HepG2 (cell line): ENCODE data around the gene NEAT1. TPM values are rescaled to one million over a fixed set of nuclear protein-coding genes. Genes with fewer than 3 reads are reported as not detected.
A peak's percentile ranks its signal among the peaks of the same experiment; 100 is the strongest.

Experiments
- ATF7-NPFF ChIP-seq: sonication (generic); formaldehyde crosslinking; IDR thresholded peaks from 2 replicates; pipeline ENCODE4 v1.8.1; 2023; ENCODE audit warnings: mild to moderate bottlenecking, low read depth, missing genetic modification reagents, moderate library complexity
- CENPX ChIP-seq: sonication (generic); formaldehyde crosslinking; IDR thresholded peaks from 2 replicates; pipeline ENCODE4 v1.9.0; 2021; ENCODE audit warnings: mild to moderate bottlenecking, missing genetic modification reagents, moderate library complexity
- EP300 ChIP-seq, 3 experiments: sonication (generic) in 1 of 3; formaldehyde crosslinking in 1 of 3; IDR thresholded peaks; 2 replicates each; pipeline versions ENCODE4 v1.5.1 to v1.6.1; 2011 to 2020; ENCODE audit warnings: low read depth in 2 of 3, low read length in 2 of 3, borderline replicate concordance in 1 of 3, improper control_type of control experiment in 1 of 3, mild to moderate bottlenecking in 1 of 3, missing genetic modification reagents in 1 of 3, moderate library complexity in 1 of 3
- FOXK1 ChIP-seq: sonication (generic); formaldehyde crosslinking; IDR thresholded peaks from 2 replicates; pipeline ENCODE4 v1.4.0; 2020; ENCODE audit warnings: low read depth, missing genetic modification reagents, borderline replicate concordance
- FOXO1 ChIP-seq: sonication (generic); formaldehyde crosslinking; IDR thresholded peaks from 2 replicates; pipeline ENCODE4 v1.4.0; 2020; ENCODE audit warnings: missing genetic modification reagents
- HMG20A ChIP-seq: IDR thresholded peaks from 2 replicates; pipeline ENCODE4 v1.6.1; 2016; ENCODE audit warnings: borderline replicate concordance
- IRX3 ChIP-seq: sonication (generic); formaldehyde crosslinking; IDR thresholded peaks from 2 replicates; pipeline ENCODE4 v1.8.1; 2023; ENCODE audit warnings: mild to moderate bottlenecking, low read depth, missing genetic modification reagents, borderline replicate concordance
- KDM5B ChIP-seq: sonication (generic); formaldehyde crosslinking; IDR thresholded peaks from 2 replicates; pipeline ENCODE4 v1.4.0; 2020; ENCODE audit warnings: missing genetic modification reagents, mild to moderate bottlenecking, borderline replicate concordance
- LBX2 ChIP-seq: sonication (generic); formaldehyde crosslinking; IDR thresholded peaks from 2 replicates; pipeline ENCODE4 v1.5.0; 2020; ENCODE audit warnings: missing genetic modification reagents, mild to moderate bottlenecking, borderline replicate concordance
- MBNL3 ChIP-seq: fragments of 250-450 bp; sonication (Bioruptor Pico); conservative IDR thresholded peaks from 2 replicates; pipeline ENCODE4 v1.8.0; 2022; ENCODE audit warnings: mild to moderate bottlenecking, inconsistent platforms
- NCOA5 ChIP-seq: sonication (generic); formaldehyde crosslinking; IDR thresholded peaks from 2 replicates; pipeline ENCODE4 v1.4.0; 2020; ENCODE audit warnings: missing genetic modification reagents
- NR2F1 ChIP-seq, 2 experiments: fragments of 450-650 bp in 1 of 2; formaldehyde crosslinking in 1 of 2; IDR thresholded peaks; 2 replicates each; pipeline versions ENCODE4 v1.5.0 to v1.6.1; 2016 to 2020; ENCODE audit warnings: mild to moderate bottlenecking in 1 of 2, missing compliant biosample characterization in 1 of 2, missing genetic modification reagents in 1 of 2, moderate library complexity in 1 of 2
- RCOR2 ChIP-seq: IDR thresholded peaks from 2 replicates; pipeline ENCODE4 v1.6.1; 2016; ENCODE audit warnings: missing biosample characterization, missing genetic modification reagents
- RNF2 ChIP-seq: fragments of 450-650 bp; conservative IDR thresholded peaks from 2 replicates; pipeline ENCODE4 v1.6.1; 2016; ENCODE audit warnings: low read depth
- SCMH1 ChIP-seq: sonication (generic); formaldehyde crosslinking; IDR thresholded peaks from 2 replicates; pipeline ENCODE4 v1.9.0; 2021; ENCODE audit warnings: missing genetic modification reagents, mild to moderate bottlenecking, borderline replicate concordance
- SNAI1 ChIP-seq: sonication (generic); formaldehyde crosslinking; IDR thresholded peaks from 2 replicates; pipeline ENCODE4 v1.5.0; 2020; ENCODE audit warnings: mild to moderate bottlenecking, missing genetic modification reagents, borderline replicate concordance
- STAT5B ChIP-seq: sonication (generic); formaldehyde crosslinking; IDR thresholded peaks from 2 replicates; pipeline ENCODE4 v1.4.0; 2020; ENCODE audit warnings: missing genetic modification reagents
- TBX2 ChIP-seq: sonication (generic); formaldehyde crosslinking; IDR thresholded peaks from 2 replicates; pipeline ENCODE4 v1.5.0; 2020; ENCODE audit warnings: missing genetic modification reagents, mild to moderate bottlenecking, borderline replicate concordance
- THAP11 ChIP-seq: IDR thresholded peaks from 2 replicates; pipeline ENCODE4 v1.6.1; 2016; ENCODE audit warnings: missing biosample characterization, missing genetic modification reagents
- ZBTB21 ChIP-seq: sonication (generic); formaldehyde crosslinking; IDR thresholded peaks from 2 replicates; pipeline ENCODE4 v1.4.0; 2020; ENCODE audit warnings: missing genetic modification reagents
- ZFX ChIP-seq: sonication (generic); formaldehyde crosslinking; IDR thresholded peaks from 2 replicates; pipeline ENCODE4 v1.4.0; 2020; ENCODE audit warnings: mild to moderate bottlenecking, low read depth, missing genetic modification reagents, moderate library complexity
- ZNF224 ChIP-seq: sonication (generic); formaldehyde crosslinking; IDR thresholded peaks from 2 replicates; pipeline ENCODE4 v1.5.0; 2020; ENCODE audit warnings: mild to moderate bottlenecking, missing genetic modification reagents
- ZNF253 ChIP-seq: sonication (generic); formaldehyde crosslinking; IDR thresholded peaks from 2 replicates; pipeline ENCODE4 v1.8.0; 2022; ENCODE audit warnings: mild to moderate bottlenecking, missing genetic modification reagents, borderline replicate concordance
- ZNF382 ChIP-seq: sonication (generic); formaldehyde crosslinking; IDR thresholded peaks from 2 replicates; pipeline ENCODE4 v1.5.0; 2020; ENCODE audit warnings: missing genetic modification reagents, mild to moderate bottlenecking, borderline replicate concordance
- ZNF441 ChIP-seq: sonication (generic); formaldehyde crosslinking; IDR thresholded peaks from 2 replicates; pipeline ENCODE4 v1.7.0; 2021; ENCODE audit warnings: missing genetic modification reagents, borderline replicate concordance
- ZNF580 ChIP-seq: IDR thresholded peaks from 2 replicates; pipeline ENCODE4 v1.6.1; 2016; ENCODE audit warnings: low read depth, borderline replicate concordance
- ZNF619 ChIP-seq: sonication (generic); formaldehyde crosslinking; IDR thresholded peaks from 2 replicates; pipeline ENCODE4 v1.4.0; 2020; ENCODE audit warnings: mild to moderate bottlenecking, missing genetic modification reagents
- ZNF670 ChIP-seq: sonication (generic); formaldehyde crosslinking; IDR thresholded peaks from 2 replicates; pipeline ENCODE4 v1.8.0; 2022; ENCODE audit warnings: mild to moderate bottlenecking, missing genetic modification reagents, borderline replicate concordance
- ZNF772 ChIP-seq: sonication (generic); formaldehyde crosslinking; IDR thresholded peaks from 2 replicates; pipeline ENCODE4 v1.5.0; 2020; ENCODE audit warnings: mild to moderate bottlenecking, missing genetic modification reagents
- ZNF879 ChIP-seq: sonication (generic); formaldehyde crosslinking; IDR thresholded peaks from 2 replicates; pipeline ENCODE4 v1.8.1; 2023; ENCODE audit warnings: missing genetic modification reagents
- ZZZ3 ChIP-seq: sonication (generic); formaldehyde crosslinking; IDR thresholded peaks from 2 replicates; pipeline ENCODE4 v1.4.0; 2020; ENCODE audit warnings: missing genetic modification reagents, mild to moderate bottlenecking, borderline replicate concordance
- polyA plus RNA-seq, 8 experiments: library from polyadenylated mRNA; depleted of rRNA in 3 of 8; stranded (reverse) in 7 of 8; unstranded in 1 of 8; fragments of >200 nt; fragmentation: Illumina TruSeq in 4 of 8; extraction: Trizol in 4 of 8; gene quantifications; 2 replicates each; pipeline versions ENCODE4 v1.2.1 to v1.2.3, GENCODE V29; 2011 to 2016; ENCODE audit warnings: low read depth in 4 of 8, missing spikeins in 1 of 8, mixed read lengths in 1 of 8; ENCODE audit not compliant: insufficient read depth in 1 of 8
- total RNA-seq, 5 experiments: library from RNA; depleted of rRNA; stranded (reverse); fragments of >200 nt; fragmentation: Illumina TruSeq; extraction: Trizol; gene quantifications; 2 replicates each; pipeline ENCODE4 v1.2.3, GENCODE V29; 2016; ENCODE audit warnings: low read depth in 1 of 5

NEAT1 gene
- total and polyA plus RNA-seq, 2 of the 13 experiments (the other 11 are each of a cell fraction or from before 2014, with no cell fraction given), result 20.5 to 41.2 TPM

DNA sequence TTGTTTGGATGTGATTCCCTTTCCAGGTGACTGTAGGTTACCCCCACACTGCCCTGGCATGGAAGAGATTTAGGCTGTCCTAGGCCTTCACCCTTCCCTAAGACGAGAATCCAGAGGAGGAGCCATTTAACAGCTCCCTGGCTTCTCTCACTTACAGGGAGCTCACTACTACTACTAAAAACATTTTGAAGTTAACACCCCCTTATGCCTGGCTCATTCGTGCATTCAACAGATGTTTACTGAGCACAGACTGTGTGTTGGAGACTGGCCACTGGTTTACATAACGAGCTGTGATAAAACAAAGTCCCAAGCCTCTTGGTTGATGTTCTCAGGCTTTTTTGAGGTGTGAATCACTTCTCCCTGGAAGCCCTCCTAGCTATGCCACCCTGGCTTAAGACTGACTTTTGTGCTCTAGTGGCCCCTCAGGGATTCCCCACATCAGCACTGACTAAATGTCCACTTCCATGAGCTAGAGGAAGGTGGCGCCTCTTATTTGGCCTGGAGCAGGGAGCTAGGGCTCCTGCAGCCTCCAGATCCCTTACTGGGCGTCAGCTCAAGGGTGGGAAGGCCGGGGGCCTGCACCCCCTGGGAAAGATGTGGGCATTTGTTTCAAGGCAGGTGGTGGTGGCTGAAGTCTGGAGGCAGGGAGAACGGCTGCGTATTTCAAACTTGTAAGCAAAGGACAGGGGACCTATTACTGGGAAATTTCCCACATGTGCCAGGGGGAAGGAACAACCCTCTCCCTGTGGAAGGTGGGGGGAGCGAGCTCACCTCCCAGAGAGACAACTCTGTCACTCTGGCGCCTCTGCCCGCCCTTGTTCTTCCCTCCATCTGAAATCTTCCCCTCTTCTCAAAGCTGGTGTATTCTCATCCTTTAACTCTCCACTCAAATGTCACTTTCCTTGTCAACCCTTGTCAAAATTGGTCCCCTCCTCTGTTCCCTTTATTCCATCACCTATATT, 56.9 kb downstream of the NEAT1 start (continued):
- TF ChIP-seq ATF7-NPFF (CRISPR knock-in tag), result no peak
- TF ChIP-seq HMG20A (CRISPR knock-in tag), result no peak
- TF ChIP-seq ZBTB21 (CRISPR knock-in tag), result no peak
- no peak for TF ChIP-seq LBX2 (CRISPR knock-in tag)
- no peak for TF ChIP-seq ZNF441 (CRISPR knock-in tag)
- TF ChIP-seq FOXK1, result no peak
- TF ChIP-seq NCOA5 (CRISPR knock-in tag), result no peak
- TF ChIP-seq FOXO1, result no peak
- no peak for TF ChIP-seq ZNF253 (CRISPR knock-in tag)
- no peak for TF ChIP-seq NR2F1 (CRISPR knock-in tag; IDR thresholded peaks at IDR 0.05)
- no peak for TF ChIP-seq ZNF224 (CRISPR knock-in tag)
- no peak for TF ChIP-seq EP300 (IDR thresholded peaks at IDR 0.05; ENCODE audit: low read depth in 2 of 2, low read length in 2 of 2)
- no peak for TF ChIP-seq EP300 (CRISPR knock-in tag; IDR thresholded peaks at IDR 0.05; ENCODE audit: borderline replicate concordance)
- no peak for TF ChIP-seq SCMH1 (CRISPR knock-in tag)
- TF ChIP-seq ZNF580, result 0 out of 2 replicates have a peak, but pooled peaks have one; percentile 43
- TF ChIP-seq SNAI1 (CRISPR knock-in tag), result no peak
- TF ChIP-seq IRX3 (CRISPR knock-in tag), result no peak
- no peak for TF ChIP-seq ZNF619
- TF ChIP-seq CENPX (CRISPR knock-in tag), result no peak
- TF ChIP-seq ZZZ3, result no peak
- TF ChIP-seq ZNF382 (CRISPR knock-in tag), result no peak
- TF ChIP-seq ZFX (CRISPR knock-in tag), result peak; percentile 48
- TF ChIP-seq RCOR2 (CRISPR knock-in tag), result peak; percentile 52; the same call in 1 of the 2 replicates
- TF ChIP-seq ZNF879 (CRISPR knock-in tag), result no peak
- TF ChIP-seq RNF2, result no peak
- TF ChIP-seq KDM5B (CRISPR knock-in tag), result peak; percentile 20; the same call in 1 of the 2 replicates
- TF ChIP-seq MBNL3, result no peak
- TF ChIP-seq STAT5B (CRISPR knock-in tag), result no peak
- TF ChIP-seq THAP11, result no peak
- no peak for TF ChIP-seq TBX2 (CRISPR knock-in tag)
- no peak for TF ChIP-seq ZNF772 (CRISPR knock-in tag)
- TF ChIP-seq ZNF670, result no peak
